AG04450 (cell line): ENCODE results near the gene STAB1. TPM values are rescaled to one million over a fixed set of nuclear protein-coding genes. Genes with fewer than 3 reads are reported as not detected.
A peak's percentile ranks its signal among the peaks of the same experiment; 100 is the strongest.

Experiments used
- CTCF ChIA-PET: fragments of 300-600, 350-600 bp; formaldehyde crosslinking; extraction: SDS; loops from one replicate; lab custom pipeline; 2022; ENCODE audit warnings: antibody characterized with exemption, inconsistent platforms; lab: Charles Lee
- POLR2A ChIA-PET: fragments of 350-600 bp; formaldehyde crosslinking; extraction: SDS; loops from one replicate; lab custom pipeline; 2021; ENCODE audit warnings: antibody characterized with exemption, inconsistent platforms; lab: Yijun Ruan, JAX
- DNase-seq: peaks from one replicate; pipeline ENCODE4 v3.0.0-alpha.2; 2011; ENCODE audit warnings: low read depth, low spot score
- H3K27ac ChIP-seq: one replicate; pipeline ENCODE4 v1.5.1; 2012; ENCODE audit warnings: low read depth, low read length, control low read depth
- H3K27me3 ChIP-seq: one replicate; pipeline ENCODE4 v1.6.0; 2012; ENCODE audit warnings: low read length; ENCODE audit not compliant: control insufficient read depth, insufficient read depth
- H3K4me3 ChIP-seq: 2 replicates; pipeline ENCODE4 v1.5.1; 2011; ENCODE audit warnings: mild to moderate bottlenecking, low read depth, low read length, control low read depth
- H3K9me3 ChIP-seq: 2 replicates; pipeline ENCODE4 v1.5.1; 2012; ENCODE audit warnings: low read length; ENCODE audit not compliant: control insufficient read depth, insufficient read depth
- CTCF ChIP-seq: IDR thresholded peaks from 2 replicates; pipeline ENCODE4 v1.5.1; 2011; ENCODE audit warnings: low read depth, low read length, control low read depth, inconsistent platforms
- polyA plus RNA-seq: library from polyadenylated mRNA; depleted of rRNA; stranded (reverse); fragments of >200 nt; gene quantifications from 2 replicates; pipeline ENCODE4 v1.2.3, GENCODE V29; 2011

The STAB1 gene
- polyA plus RNA-seq, 1 experiment, result 0.02 TPM

GRCh38 chr3:52470920-52471319 is 24.2 kb upstream of the STAB1 start:
- ChIA-PET CTCF (interaction anchor here (0.9 to 3.2 kb wide), 5 partner anchors 11 to 80 kb away, joined by 3 to 14 read pairs (median 9); no protein-coding TSS in a partner anchor), POLR2A (no interaction called here)
- Histone ChIP-seq H3K27ac (no peak overlapping the region), H3K4me3 (no peak overlapping the region), H3K9me3 (no peaks in the 10 kb centered on the region), H3K27me3 (no peaks in the 10 kb centered on the region)
- no peak for TF ChIP-seq CTCF
- no peak for DNase-seq

GRCh38 chr3:52471371-52472238 is 23.5 kb upstream of the STAB1 start:
- Histone ChIP-seq H3K27ac (no peak overlapping the region), H3K27me3 (no peaks in the 10 kb centered on the region), H3K9me3 (no peaks in the 10 kb centered on the region), H3K4me3 (no peak overlapping the region)
- ChIA-PET POLR2A (no interaction called here), CTCF (interaction anchor here (0.5 to 3.2 kb wide), 14 partner anchors 9 to 516 kb away, joined by 3 to 14 read pairs (median 4); no protein-coding TSS in a partner anchor)
- no peak for DNase-seq
- TF ChIP-seq CTCF, result peak; percentile 71

GRCh38 chr3:52472239-52473000 is 22.7 kb upstream of the STAB1 start:
- ChIA-PET CTCF (interaction anchor here (0.5 to 3.2 kb wide), 13 partner anchors 10 to 515 kb away, joined by 3 to 14 read pairs (median 5); no protein-coding TSS in a partner anchor), POLR2A (no interaction called here)
- DNase-seq, result no peak
- TF ChIP-seq CTCF, result no peak
- H3K27me3 ChIP-seq, result no peaks in the 10 kb centered on the region
- H3K27ac ChIP-seq, result no peak overlapping the region
- no peaks in the 10 kb centered on the region for H3K9me3 ChIP-seq
- H3K4me3 ChIP-seq, result no peak overlapping the region

- no peak overlapping the region for H3K27ac ChIP-seq
- ChIA-PET CTCF (interaction anchor here (1.7 to 2.8 kb wide), 3 partner anchors 9 to 135 kb away, joined by 4 to 11 read pairs (median 9); no protein-coding TSS in a partner anchor), POLR2A (interaction anchor here (0.6 kb wide), 1 partner anchor 97 kb away, joined by 9 read pairs; no protein-coding TSS in a partner anchor)
- no peak for TF ChIP-seq CTCF
- H3K4me3 ChIP-seq, result no peak overlapping the region
- no peaks in the 10 kb centered on the region for H3K27me3 ChIP-seq
- DNase-seq, result no peak
- no peaks in the 10 kb centered on the region for H3K9me3 ChIP-seq
These were observed 22.1 kb upstream of the STAB1 start for GRCh38 chr3:52473026-52473425.
